NCI-H2107 treated with DMSO at 0.1 percent for 48 hours (cell line): Measurements from ENCODE around the gene CAB39.

Source experiments
- DNase-seq: peaks from one replicate; lab custom pipeline; 2025; ENCODE audit not compliant: unreplicated experiment; lab: John Stamatoyannopoulos, UW

CAB39 gene

DNA sequence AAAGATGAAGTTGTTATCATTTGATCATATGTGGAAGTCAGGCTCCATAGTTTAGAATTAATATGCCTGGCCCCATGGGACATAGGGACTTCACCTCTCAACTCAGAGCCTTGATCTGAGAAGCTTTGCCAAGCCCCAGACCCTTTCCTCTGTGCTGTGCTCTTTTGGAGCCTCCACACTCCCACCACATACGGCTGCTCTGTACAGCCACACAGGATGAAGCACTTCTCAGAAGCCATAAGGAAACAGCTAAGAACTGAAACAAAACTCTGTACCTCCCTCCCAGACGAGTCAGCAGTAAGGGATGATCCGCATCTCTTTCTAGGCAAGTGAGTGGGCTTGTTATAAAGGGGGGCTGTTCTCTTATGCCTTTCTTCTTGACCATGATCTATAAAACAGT lies 66.5 kb downstream of the CAB39 start:
- no peak for DNase-seq

DNA sequence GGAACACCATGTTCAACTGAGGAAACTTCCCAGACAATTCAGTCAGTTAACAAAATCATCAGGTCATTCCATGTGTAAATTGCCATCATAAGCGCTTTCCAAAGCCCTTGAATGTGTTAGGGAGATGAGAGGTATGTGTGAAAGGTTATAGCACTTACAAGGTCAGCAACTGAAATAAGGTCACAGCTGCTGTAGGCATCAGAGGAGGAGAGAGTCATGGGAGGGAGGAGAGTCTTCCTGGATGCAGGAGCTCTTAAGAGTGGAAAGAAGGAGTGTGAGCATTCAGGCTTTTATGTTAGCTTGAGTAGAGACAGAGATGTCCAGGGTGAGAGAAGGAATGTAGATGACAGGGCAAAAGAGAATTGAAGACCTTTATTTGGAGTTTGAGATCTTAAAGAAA lies 67.0 kb downstream of the CAB39 start:
- DNase-seq: no peak

DNA sequence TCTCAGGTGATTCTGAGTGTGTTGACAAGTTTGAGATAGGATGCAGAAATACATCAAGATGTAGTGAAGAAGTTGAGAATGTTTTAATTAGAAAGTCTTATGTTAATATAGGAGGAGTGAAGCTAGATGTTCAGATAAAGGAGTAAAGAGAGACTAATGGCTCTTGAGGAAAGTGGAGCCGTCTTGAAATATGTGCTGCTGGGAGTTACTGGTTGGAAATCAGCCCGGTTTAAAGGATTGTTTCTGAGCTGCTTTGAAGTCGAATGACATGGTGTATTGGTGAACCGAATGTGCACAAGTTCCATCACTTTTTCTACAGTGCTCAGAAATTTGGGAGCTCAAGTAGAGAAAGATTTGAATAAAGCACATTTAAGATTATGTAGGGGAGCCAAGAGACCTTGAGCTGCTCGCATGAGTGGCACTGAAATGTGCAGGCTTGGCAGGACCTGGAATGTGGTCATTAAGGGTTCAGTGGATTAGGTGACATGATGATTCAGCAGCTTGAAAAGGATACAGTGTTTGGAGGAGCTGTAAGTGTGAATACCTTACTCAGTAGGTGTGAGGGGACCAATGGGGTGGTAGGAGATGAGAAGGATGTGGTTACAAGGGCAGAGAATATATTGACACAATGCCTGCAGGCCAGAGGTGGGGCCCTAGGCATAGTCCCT lies 68.6 kb downstream of the CAB39 start:
- DNase-seq: peak; percentile 3

DNA sequence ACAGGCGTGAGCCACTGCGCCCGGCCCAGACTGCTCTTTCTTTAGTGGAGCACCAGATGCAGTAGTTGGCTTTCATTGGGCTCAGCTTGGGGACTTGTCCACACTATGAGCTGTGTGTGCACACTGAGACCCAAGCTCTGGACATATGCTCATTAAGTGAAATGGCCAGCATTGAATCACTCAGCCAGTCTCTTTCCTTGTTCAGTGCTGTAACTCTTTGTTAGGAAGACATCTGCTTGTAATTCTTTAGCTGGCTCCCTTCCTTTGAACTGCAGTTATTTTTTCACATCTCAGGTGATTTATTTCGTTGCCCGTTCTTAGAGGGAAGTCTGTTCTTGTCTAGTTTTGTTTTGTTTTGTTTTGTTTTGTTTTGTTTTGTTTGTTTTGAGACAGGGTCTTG lies 70.5 kb downstream of the CAB39 start:
- no peak for DNase-seq

DNA sequence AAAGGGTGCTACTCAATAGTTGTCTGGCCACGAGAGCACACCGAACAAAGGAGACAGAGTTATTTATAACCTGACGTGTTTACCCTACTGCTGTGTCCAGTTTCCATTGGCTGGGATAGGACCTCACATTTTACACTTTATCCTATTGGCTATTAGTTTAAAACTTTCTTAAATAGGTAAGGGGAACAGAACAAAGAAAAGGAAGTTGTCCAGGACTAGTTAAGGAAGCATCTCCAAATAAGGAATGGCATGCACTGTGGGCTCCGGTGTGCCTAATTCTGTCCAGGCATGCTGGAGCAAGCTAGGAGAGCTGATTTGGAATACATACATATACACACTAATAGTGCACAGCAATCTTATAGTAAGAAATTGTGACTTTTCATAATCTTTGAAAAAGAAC lies 72.2 kb downstream of the CAB39 start:
- no peak for DNase-seq

DNA sequence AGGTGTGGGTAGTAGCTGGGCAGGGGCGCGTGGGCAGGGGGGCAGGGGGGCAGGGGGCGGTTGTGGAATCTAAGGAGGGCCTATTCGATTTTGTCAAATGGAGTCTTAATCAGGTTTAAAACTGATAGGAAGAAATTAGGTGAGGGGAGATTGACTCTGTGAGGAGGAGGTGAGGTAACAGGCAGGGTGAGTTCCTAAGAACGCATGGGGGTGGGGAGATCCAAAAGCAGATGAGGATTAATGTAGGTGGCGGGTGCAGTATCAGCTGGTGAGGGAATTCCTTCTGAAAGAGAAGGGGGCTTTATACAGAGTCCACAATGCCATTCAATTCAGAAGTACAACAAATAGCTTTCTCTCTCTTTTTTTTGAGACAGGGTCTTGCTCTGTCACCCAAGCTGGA lies 72.7 kb downstream of the CAB39 start:
- no peak for DNase-seq

DNA sequence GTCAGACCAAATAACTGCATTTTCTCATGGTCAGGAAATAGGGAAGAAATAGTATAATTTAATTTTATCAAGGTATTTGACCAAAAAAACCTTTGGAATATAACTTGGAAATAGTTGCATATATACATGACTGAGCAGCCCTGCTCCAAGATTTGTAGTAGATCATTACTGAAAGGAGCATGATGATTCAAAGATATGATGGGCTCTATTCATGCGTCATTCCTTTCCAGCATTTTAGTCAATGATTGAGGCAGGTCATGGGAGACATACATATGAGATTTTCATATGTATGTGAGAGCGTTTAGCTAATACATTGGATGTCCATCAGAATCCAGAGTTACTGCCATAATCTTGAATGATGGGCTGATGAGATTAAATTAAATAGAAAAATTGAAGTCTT lies 74.5 kb downstream of the CAB39 start:
- DNase-seq: no peak

DNA sequence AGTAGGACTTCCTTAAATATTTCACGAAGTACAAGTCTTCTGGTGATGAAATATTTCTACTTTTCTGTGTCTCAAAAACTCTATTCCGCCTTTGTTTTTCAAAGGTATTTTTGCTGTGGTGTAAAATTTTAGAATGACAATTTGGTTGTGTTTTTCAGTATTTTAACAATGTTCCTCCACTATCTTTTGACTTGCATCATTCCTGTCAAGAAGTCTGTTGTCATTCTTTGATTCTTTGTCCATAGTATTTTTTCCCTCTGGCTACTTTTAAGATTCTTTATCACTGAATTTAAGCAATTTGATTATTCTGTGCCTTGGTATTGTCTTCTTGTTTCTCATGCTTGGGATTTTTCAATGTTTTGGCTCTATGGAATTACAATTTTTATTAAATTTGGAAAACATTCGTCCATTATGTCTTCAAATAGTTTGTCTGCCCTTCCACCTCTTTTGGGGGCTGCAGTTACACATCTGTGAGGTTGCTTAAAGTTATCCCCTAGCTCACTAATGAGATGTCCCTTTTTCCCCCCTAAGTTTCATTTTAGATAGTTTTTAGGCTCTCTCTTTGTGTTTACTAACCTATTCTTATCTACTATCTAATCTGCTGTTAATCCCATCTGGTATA lies 76.0 kb downstream of the CAB39 start:
- DNase-seq: no peak

DNA sequence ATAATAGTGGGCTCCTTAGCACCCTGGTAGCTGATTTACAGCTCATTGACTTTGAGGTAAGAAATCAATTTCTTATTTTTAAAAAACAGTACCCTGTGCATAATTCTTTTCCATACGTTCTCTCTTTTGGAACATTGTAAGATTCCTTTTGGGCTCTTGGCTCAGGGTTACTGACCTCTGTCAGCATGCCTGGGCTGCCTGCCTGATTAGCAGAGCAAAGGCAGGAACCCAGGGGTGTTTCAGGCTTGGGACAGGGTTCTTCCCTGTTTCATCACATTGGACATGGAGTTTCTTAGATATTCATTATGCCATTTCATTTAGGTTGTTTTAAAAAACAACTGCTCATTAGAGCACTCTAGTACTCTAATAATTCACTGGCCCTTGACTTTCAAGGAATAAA lies 78.3 kb downstream of the CAB39 start:
- no peak for DNase-seq

DNA sequence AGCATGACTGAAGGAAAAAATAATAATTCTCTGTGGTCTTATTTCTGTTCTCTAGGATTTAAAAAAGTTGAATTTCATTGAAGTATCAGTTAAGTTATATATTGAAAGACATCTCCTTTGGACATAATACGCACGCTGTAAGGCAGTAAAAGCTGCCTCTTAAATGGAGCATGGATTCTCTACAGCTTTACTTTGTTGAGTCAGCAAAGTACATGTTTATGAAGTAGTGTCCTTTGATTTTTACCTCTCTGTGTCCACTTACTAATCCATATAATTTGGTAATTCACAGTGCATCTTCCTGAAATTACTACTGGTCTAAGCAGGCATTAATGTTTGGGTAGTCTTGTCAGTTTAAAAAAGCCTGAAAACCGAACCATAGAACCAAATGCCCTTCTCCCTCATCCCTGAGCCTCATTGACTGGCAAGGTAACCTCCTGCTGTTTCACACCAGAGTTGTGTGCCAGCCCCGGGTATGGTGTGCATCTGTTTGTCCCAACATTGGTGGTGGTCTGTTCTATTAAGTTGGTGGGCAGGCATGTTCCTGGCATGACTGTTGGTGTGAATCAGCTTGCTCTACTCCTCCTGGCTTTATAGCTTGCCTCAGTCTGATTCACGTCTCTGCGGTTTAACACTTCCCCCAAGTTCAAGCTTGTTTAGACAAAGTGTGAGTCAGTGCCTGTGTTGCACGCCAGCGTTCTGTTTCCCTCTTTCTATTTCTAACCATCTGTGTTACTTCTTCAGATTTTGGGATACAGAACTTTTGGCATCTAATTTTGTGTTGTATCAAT lies 81.1 kb downstream of the CAB39 start:
- DNase-seq: no peak

DNA sequence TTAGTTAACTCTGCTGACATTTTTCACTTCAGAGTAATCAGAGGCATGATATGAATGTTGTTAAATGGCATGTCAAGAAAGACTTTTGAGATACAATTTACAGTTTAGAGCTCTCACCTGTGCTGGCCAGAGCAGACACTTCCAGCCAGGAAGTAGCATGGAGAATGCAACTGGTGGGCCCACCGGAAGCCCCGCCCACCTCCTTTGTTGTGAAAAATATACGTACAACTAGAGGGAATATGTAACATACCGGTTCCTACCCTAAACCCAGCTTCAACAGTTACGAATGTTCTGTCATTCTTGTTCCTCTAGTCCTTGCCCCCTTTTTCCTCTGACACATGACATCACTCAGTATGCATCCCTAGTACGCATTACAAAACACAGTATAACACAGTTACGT lies 81.9 kb downstream of the CAB39 start:
- DNase-seq: no peak

DNA sequence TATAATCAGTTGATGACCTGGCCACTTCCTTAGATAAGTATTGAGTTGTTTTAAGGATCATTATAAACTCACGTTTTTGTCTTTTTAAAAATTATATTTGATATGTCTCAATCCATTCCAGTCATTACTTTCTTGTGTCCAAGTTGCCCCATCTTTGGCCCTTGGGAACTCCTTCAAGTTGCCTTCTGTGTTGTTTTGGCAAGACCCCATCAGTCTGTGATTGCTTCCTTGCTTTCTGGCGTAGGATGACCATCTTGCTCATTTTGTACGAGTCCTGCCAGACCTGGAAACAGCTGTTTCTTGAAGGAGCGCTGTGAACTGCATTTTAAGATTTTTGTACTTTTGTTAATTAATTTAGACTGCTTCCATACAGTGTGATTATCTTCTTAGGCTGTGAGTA lies 83.2 kb downstream of the CAB39 start:
- DNase-seq: no peak

DNA sequence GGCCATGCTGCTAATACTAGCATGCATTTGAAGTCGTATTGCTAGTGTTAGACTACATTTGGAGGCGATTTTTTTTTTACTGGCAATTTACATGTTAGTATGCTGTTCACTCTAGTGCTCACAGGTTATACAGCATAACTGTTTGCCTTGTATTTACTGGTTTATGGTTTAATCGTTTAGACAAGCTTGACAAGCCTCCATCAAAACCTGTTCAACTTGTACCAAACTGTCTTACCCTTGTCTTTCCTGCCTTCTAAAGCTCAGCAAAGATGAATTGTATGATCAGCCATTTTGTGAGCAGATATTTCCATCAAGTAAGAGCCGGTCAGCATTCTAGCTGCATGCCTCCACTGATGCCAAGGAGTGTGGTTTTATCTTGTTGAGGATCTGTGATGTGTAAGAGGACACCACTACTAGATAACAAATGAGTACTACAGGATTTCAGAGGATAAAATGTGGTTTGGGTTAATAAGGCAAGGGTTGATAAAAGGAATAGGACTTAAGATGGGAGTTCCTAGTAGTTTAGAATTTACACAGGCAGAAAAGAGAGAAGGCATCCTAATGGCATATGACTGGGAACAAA lies 83.7 kb downstream of the CAB39 start:
- DNase-seq: no peak

DNA sequence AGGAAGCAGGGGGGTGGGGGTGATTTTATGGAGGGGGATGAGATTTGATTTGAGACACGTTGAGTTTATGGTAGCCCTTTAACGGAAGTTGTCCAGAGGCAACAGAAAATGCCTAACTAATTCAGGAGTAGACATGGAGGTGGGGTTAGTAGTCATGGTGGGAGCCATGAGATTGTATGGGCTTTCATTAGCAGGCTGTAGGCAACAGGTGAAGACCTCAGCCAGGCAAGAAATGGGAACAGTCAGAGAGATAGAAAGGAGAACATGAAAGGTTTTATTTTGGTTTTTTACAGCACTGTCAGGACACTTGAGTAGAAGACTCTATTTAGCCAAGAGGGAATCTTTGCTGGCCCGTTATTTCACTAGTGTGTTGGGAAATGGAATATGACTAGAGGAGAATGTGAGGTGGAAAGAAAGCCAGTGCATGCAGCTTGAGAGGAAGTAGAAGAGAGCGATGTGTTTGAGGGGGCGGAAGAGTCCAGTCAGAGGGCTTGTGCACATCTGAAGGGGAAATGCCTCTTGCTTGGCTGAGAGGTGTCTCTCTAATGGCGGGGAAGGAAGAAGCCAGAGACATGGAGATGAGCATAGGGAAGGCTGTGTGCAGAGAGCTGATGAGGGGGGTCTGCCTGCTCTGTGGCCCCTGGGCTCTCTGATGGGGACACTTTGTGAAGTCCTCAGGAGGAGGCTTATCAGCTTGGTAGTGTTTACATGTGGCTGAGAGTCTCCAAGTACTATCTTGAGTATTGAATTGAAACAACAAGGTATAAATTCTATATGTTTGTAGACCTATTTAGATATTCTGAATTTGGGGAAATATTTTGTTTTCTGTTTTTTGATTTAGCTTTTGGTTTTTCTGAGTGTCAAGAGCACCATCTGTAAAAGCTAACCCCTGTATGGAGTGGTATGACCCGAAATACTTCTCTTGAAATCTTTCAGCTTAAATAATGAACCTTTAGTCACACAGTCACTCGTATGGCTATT lies 85.2 kb downstream of the CAB39 start:
- DNase-seq: no peak

DNA sequence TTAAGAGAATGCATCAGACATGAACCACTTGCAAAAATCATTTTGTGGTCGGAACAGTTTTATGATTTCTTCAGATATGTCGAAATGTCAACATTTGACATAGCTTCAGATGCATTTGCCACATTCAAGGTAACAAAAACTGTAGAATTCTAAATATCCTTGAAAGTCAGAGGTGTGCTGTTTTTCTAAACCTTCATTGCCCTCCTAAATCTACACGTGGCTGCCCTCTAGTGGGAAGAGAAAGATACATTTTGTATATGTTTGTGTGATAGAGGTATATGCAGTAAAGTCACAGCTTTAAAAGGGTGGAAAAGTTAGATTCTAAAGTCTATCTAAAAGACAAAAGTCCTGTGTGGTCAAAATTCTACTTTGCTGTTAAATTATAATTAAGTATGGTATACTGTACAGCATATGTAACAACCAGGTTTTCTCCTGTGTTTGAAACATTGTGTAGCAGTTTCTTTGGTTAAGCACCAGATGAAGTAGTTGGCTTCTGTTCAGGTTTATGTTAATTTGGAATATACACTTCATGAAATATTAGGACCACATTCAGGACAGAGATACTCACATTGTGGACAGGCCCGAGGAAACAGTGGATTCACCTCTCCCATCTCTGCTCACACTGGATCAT lies 86.2 kb downstream of the CAB39 start:
- peak; percentile 23 for DNase-seq

DNA sequence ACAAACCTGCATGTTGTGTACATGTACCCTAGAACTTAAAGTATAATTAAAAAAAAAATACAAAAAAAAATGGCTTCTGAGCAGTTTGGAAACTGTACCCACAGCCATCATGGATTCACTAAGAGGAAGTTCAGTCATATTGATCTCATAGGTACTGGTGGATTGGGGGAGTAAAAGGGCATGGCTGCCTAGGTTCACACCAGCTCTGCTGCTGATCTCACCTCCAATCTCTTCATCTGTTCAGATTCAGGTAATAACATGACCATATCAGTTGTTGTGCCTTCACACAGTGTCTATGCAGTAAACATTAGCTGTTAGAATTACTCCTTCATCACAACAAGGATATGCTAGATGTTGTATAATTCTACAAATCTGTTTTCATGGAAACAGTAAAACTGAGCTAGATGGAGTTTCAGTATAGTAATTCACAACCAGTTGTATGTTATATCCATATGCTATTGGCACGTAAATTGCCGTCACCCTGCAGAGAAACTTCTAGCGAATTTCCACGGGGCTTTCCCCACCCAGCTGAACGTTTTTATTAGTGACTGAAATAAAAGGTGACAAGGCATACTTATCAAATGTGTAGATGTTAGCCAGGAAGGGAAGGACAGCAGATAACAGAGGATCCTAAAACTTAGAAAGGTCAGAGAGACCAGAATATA lies 92.8 kb downstream of the CAB39 start:
- no peak for DNase-seq

DNA sequence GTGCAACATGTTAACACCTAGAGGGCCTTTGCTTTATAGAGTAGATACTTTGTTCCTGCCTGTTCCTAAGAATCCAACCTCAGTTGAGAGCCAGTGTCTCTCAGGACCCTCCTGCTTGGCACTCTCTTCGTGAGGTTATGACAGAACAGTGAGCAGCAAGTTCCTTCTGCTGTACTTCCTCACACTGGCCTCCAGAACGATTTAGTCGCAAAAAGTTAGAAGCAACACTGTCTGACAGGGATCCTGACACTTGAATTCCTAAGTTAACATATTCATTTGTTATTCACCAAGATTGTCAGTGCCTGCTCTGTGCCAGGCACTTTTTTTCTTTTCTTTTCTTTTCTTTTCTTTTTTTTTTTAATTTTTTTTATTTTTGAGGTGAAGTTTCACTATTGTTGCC lies 95.1 kb downstream of the CAB39 start:
- DNase-seq: no peak

DNA sequence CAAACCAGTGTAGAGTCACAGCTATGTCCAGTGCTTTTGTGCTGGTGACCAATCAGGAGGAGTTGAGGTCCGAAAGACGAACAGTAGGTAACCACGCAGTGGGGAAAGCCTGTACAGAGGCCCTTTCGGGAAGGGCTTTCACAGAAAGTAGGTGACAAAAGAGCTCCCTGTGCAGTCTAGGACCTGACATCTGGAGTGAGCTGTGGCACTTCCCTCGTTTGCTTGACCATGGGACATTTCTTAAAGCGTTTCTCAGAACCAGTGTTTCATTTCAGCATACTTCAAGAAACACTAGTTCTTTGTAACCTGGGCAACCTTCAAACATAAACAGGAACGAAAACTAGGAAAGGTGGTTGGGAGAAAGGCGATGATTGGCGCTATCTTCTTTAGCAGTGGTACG lies 96.4 kb downstream of the CAB39 start:
- no peak for DNase-seq

DNA sequence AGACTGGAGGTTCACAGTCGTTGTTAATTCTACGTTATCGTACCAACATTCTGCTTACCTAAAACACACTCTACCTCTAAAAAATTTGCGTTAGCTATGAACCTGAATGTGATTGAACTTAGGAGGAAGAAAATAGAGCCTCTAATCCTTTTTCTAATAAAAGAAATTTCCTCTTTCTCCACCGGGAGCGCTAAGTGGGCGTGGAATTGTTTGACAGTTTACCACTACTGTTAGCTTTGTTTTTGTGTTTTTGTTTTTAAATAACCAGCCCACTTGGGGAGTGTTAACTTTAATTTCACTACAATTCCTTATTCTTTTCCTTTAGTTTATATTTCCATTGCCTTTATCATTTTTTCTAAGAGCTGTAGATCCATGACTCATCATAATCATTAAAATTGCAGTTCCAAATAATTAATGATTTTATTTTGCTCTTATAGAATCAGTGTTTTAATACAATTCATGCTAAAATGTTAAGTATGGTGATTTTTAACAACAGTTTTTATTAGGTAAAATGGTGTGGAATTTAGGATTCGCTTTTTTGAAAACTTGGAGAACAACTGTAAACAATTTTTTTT lies 97.1 kb downstream of the CAB39 start:
- DNase-seq: no peak

DNA sequence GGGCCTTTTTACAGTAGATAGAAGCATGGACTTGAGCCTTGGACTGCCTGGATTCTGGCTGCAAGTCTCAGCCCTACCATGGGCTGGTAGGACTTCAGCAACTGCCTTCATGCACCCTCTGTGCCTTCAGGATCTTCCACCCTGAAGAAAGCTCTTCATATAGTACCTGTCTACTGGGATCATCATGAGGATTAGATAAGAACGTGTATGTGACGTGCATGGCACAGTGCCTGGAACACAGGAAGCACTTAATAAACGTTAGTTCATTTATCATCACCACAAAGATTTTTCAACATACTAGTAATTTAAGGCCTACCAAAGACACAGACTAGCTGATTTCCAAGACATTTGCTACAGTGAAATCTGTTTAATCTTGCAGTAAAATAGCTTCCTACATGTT lies 98.9 kb downstream of the CAB39 start:
- no peak for DNase-seq
